Hematopoietic multipotent progenitor cell treated with erythropoietin and hydrocortisone succinate and interleukin-3 and kit ligand, for 15 days (in vitro differentiated cells): Measurements from ENCODE around the gene CD84.
"Not testable (repeated sequence)": the region's sequence is repeated elsewhere in the genome, so short reads cannot be mapped to it uniquely, and the experiment has no call there.

ENCODE experiments used
- DNase-seq: peaks from one replicate; pipeline ENCODE4 v3.0.0-alpha.2; 2015; ENCODE audit warnings: low spot score

Gene CD84

GRCh38 chr1:160610569-160611242 lies 31.4 kb upstream of the CD84 start:
- DNase-seq = no peak

- no peak for DNase-seq
These were observed 29.6 kb upstream of the CD84 start for GRCh38 chr1:160608941-160609340.

GRCh38 chr1:160608514-160608913 lies 29.2 kb upstream of the CD84 start:
- DNase-seq = no peak

- DNase-seq = no peak
These were observed 28.8 kb upstream of the CD84 start for GRCh38 chr1:160608057-160608456.

GRCh38 chr1:160607672-160608032 lies 28.4 kb upstream of the CD84 start:
- DNase-seq = no peak

GRCh38 chr1:160607011-160607671 lies 27.8 kb upstream of the CD84 start:
- DNase-seq = peak; percentile 80

- no peak for DNase-seq
These were observed 27.3 kb upstream of the CD84 start for GRCh38 chr1:160606611-160607010.

GRCh38 chr1:160605792-160606479 lies 26.6 kb upstream of the CD84 start:
- DNase-seq = no peak

GRCh38 chr1:160605205-160605604 lies 25.9 kb upstream of the CD84 start:
- DNase-seq = no peak

GRCh38 chr1:160597705-160598104 lies 18.4 kb upstream of the CD84 start:
- no peak for DNase-seq

GRCh38 chr1:160597051-160597450 lies 17.8 kb upstream of the CD84 start:
- DNase-seq = no peak

GRCh38 chr1:160590488-160590887 lies 11.2 kb upstream of the CD84 start:
- no peak for DNase-seq

- no peak for DNase-seq
These were observed 9.2 kb upstream of the CD84 start for GRCh38 chr1:160588468-160588867.

GRCh38 chr1:160584784-160585183 lies 5.5 kb upstream of the CD84 start:
- no peak for DNase-seq

- not testable (repeated sequence) for DNase-seq
These were observed 3.7 kb upstream of the CD84 start for GRCh38 chr1:160582976-160583375.

GRCh38 chr1:160581961-160582360 lies 2.7 kb upstream of the CD84 start:
- no peak for DNase-seq

- no peak for DNase-seq
These were observed 1.0 kb upstream of the CD84 start for GRCh38 chr1:160580221-160580812.

GRCh38 chr1:160578525-160579191 lies 638 bp downstream of the CD84 start:
- DNase-seq = peak; percentile 23

GRCh38 chr1:160578175-160578524 lies 1.1 kb downstream of the CD84 start:
- peak; percentile 22 for DNase-seq

GRCh38 chr1:160577671-160578070 lies 1.6 kb downstream of the CD84 start:
- DNase-seq = no peak

GRCh38 chr1:160576884-160577283 lies 2.4 kb downstream of the CD84 start:
- DNase-seq = no peak

GRCh38 chr1:160576390-160576789 lies 2.9 kb downstream of the CD84 start:
- no peak for DNase-seq
